Endothelial cell of hepatic sinusoid (primary cell): ENCODE data around the gene EML1.

ENCODE experiments used
- in situ Hi-C: cut with HindIII; loops from 2 replicates; pipeline ENCODE4 v1.10.0; 2017; ENCODE audit warnings: low sequenced_read_pairs

Gene EML1

DNA sequence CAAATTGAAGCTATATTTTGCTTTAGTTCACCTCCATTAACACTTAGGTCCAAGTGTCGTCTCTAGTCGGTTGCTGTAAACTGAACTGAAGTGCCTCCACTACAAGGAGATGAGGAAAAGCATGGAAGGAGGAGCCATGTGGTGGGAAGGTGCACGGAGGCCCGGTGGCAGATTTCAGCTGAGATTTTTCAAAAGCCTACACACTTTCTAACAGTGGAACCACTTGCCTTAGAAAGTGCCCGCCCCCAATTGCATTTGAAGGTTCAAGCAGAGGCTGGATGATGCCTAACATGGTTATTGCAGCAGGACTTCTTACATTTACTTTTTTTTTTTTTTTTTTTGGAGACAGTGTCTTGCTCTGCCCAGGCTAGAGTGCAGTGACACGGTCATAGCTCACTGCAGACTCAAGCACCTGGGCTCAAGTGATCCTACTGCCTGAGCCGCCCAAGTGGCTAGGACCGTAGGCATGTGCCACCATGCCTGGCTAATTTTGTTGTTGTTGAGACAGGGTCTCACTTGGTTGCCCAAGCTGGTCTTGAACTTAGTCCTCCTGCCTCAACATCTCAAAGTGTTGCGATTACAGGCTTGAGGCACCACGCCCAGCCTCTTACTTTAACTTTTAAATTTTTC is 27.6 kb downstream of the EML1 start:
- in situ Hi-C loops: loop anchor here (5.0 kb wide), 2 partner anchors 99 to 101 kb away; no protein-coding TSS in a partner anchor

DNA sequence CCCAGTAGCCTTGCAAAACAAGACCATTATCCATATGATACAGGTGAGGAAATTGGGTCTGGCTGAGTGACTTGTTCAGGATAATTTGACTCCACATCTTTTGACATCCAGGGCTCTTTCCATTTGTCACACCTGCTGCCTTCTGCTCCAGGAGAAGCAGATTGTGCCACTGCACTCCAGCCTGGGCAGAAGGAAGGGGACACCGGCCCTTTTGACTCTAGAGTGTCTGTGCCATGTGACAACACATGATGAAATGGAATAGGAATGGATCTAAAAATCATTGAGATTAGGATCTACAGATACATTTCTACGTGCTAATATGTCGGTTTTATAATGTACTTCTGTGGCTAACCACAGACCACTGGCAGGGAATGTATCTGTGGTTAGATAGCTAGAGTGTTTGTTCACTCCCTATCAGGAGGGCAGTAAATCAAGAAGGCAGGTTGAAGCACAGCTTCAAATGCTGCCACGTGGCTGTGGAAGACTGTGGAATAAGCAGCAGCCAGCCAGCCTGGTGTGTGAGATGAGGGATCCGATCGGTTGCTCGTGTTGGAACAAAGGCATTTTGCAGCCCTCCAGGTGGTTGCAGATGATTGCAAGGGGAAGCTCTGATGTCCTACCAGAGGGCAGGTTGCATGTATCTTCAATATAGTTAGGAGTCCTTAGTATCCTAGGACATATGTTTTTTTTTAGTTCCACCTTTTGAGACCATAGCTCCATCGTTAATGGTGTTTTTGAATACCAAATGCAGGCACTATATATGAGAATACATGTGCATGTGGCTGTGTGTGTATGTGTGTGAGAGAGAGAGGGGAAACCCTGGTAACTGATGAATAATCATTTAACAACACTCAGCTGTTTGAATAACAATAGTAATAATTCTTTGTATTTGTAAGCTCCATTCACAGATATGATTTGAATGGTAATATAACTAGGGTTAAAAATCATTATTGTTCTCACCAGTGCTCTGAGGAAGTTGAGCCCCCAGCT is 28.6 kb downstream of the EML1 start:
- in situ Hi-C loops: loop anchor here (5.0 kb wide), 2 partner anchors 100 kb away; no protein-coding TSS in a partner anchor

DNA sequence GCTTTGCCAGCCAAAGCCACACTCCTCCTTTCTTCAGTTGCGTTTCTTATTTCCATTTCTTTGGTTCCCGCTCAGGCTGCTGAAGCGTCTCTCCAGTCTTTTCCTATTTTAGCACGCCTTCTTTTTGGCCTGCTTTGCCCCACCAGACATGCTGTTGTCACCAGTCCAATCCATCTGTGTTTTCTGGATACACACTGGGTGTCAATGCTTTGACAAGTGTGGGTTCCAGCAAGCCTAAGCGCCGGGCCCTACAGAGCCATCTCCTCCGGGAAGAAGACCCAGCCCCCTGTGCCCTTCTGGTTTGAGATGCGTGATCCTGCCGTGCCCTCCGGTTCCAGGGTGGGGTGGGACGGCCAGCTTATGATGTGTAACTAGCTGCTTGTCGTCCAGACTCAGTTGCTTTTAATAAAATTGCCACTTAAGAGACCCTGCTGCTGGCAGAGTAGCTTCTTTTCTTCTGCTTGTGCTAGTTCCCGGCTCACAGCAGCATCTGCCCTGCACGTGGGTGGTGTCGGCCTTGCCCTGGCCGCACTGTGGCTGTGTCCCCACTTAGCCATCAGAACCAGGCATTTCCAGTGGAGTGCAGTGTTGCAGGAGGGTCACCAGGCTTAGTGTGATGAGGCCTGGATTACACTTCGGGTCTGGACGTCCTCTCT is 29.7 kb downstream of the EML1 start:
- in situ Hi-C loops: loop anchor here (5.0 kb wide), 2 partner anchors 99 to 101 kb away; no protein-coding TSS in a partner anchor

DNA sequence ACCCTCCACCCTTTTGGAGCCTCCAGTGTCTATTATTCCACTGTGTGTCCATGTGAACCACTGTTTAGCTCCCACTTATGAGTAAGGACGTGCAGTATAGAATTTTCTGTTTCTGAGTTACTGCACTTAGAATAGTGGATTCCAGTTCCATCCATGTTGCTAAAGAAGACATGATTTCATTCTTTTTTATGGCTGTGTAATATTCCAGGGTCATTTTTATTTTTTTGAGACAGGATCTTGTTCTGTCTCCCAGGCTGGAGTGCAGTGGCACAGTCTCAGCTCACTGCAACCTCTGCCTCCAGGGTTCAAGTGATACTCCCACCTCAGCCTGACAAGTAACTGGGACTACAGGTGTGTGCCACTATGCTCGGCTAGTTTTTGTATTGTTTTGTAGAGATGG is 31.6 kb downstream of the EML1 start:
- in situ Hi-C loops: loop anchor here (5.0 kb wide), 2 partner anchors 98 to 102 kb away; no protein-coding TSS in a partner anchor

DNA sequence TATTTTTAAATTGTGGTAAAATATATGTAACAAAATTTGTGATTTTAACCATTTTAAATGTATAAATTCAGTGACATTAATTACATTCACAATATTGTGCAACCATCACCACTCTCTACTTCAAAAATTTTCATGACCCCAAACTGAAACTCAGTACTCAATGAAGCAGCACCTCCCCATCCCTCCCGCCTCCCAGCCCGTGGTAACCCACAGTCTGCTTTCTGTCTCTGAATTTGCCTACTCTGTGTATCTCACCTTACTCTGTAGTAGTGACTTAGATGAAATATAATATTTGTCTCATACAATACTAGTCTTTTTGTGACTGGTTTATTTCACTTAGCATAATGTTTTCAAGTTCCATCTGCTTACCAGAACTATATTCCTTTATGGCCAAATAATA is 36.2 kb downstream of the EML1 start:
- in situ Hi-C loops: no loop called here

DNA sequence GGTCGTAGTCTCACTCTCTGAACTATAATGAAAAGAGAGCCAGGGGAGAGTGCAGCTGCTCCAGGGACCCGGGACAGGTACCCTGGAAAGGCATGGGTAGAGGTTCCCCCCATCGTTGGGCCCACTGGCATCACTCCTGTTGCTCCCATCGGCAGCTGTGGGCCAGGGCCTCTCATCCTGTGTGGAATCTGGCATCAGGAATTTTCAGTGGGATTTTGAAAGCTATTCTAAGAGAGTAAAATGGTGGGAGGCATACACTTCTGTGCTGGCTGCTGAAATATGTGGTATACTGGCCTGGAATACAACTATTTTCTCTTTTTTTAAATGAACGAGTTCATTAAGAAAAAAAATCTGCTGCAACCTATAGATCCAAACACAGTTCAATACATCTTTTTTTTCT is 38.1 kb downstream of the EML1 start:
- in situ Hi-C loops: loop anchor here (10.0 kb wide), 1 partner anchor 147 kb away; the partner anchor contains the start of gene CYP46A1

DNA sequence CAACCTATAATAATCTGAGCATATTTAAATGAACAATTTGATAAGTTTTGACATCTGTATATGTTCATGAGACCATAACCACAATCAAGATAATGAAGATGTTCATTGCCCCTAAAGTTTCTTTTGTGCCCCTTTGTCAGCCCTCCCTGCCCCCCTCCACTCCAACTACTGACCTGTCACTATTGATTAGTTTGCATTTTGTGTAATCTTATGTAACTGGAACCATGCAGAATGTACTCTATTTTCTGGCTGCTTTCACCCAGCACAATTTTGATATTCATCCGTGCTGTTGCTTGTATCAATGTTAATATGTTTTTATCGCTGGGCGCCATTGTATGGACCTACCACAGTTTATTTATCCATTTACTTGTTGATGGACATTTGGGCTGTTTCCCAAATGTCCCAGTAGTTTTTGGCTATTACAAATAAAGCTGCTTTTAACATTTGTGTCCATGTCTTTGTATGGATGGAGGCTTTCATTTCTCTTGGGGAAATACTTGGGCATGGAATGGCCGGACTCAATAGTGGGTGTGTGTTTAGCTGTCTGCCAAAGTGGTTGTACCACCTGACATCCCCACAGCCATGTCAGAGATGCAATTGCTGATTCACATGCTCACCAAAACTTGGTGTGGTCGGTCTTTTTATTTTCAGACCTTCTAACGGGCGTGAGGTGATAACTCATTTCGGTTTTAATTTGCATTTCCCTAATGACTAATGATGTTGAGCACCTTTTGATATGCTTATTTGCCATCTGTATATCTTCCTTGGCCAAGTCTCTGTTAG is 38.9 kb downstream of the EML1 start:
- in situ Hi-C loops: loop anchor here (10.0 kb wide), 1 partner anchor 147 kb away; the partner anchor contains the start of gene CYP46A1

DNA sequence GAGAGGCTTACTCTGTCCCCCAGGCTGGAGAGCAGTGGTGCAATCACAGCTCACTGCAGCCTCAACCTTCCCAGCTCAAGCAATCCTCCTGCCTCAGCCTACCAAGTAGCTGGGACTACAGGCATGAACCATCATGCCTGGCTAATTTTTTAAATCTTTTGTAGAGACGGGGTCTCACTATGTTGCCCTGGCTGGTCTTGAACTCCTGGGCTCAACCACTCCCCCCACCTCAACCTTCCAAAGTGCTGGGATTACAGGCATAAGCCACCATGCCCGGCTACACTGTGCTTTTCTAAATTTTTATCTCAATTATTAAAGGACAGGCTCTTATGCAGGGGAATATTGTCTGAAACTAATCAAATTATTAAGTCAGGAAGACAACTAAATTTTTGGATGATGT is 44.6 kb downstream of the EML1 start:
- in situ Hi-C loops: loop anchor here (10.0 kb wide), 1 partner anchor 153 kb away; the partner anchor contains the start of gene CYP46A1

DNA sequence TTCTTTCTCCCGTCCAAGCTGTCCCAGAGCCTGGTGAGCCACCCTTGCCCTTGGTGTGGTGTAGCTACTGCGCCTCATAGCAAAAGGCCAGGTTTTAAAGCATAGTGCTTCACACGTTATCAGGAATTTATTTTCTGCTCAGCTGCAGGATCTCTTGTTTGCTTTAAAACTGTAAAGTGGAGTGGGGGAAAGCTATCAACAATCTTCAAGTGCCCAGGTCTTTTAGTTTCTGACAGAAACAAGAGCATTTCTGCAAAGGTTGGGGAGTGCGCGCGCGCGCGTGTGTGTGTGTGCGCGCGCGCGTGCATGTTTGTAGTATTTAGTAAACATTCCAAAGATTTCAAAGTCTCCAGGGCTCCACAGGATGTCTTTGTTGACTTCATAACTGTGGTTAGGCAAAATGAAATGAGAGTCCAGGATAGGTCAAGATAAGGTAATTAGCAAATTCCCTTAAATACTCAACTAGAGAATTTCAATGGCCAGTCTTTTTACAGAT is 45.5 kb downstream of the EML1 start:
- in situ Hi-C loops: loop anchor here (10.0 kb wide), 1 partner anchor 154 kb away; the partner anchor contains the start of gene CYP46A1

DNA sequence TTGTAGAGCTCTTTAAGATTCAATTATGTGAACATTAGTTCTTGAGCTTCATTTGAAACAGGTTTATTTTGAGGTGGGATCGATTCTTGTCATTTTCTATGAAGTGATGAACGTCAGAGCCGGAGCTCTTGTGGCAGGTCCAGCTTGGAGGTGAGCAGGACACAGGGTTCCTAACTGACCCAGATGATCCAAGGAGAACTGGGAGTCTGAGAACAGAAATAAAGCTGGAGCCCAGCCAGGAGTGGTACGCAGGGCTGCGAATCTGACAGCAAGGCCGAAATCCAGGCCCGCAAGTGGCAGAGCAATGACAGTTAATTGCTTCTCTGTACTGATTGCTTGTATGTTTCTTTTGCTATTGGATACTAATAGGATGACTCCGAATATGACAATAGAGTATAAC is 46.5 kb downstream of the EML1 start:
- in situ Hi-C loops: loop anchor here (10.0 kb wide), 1 partner anchor 155 kb away; the partner anchor contains the start of gene CYP46A1

DNA sequence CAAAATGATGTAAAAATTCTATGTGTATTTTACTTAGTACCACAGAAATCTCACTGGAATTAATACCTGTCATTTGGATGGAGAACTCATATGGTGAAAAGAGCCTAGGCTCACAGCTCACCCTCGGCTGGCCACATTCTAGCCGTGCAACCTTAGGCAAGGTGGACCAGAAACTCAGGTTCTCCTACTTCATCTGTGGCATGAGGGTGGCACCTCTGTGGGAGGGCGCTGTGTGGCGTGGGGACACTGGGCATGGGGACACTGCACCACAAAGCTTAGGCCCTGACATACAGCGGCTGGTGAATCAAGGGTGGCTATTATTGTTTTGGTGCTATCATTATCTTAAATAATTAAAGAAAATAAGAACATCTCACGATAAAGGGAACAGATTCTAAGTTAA is 47.1 kb downstream of the EML1 start:
- in situ Hi-C loops: no loop called here

DNA sequence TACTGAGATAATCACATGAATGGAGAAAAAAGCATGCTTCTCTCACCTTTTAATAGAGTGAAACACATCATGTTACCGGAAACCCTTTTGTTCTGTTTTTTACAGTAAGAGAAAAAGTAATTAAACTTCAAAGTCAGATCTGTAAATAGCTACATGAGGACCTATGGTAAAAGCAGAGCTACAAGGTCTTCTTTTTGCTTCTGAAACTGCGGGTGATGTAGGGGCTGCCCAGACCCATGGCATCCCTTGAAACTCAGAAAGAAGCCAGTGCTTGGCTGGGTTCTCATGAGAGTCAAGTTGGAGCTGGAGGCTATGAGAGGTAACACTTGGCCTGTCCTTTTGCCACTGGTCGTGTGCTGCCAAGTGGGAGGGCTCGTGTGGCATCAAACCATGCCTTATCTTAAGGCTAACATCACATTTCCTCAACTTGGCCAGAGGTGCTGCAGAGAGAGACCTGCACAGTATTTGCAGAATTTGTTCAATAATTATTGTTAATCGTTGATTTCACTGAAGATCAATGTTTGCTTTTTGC is 47.6 kb downstream of the EML1 start:
- in situ Hi-C loops: no loop called here

DNA sequence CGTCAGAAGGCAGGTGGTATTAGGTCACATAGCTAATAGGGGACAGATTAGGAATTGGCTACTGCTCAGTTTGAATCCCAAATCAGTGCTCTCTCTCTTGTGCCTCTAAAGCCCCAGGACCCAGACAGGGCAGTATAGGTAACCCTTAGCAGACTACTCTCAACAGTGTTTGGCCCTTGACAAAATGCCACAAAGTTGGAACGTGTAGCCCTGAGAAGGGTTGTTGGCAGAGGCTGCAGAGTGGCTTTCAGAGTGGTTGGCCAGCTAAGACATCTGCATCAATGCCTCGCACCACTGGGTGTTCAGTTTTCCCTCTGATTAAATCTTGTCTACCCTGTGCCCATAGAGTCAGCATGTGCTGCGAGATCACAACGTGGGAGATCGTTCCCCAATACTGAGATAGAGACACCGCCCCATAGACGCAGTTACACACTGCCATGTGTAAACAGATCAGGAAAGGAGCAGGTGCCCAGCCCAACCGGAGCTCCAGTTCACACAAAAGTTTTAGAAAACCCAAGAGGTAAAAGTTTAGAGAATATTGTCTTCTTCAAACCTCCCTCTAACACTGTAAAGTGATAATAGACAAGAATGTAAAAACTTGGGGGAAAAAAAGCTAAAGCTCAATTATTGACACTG is 48.3 kb downstream of the EML1 start:
- in situ Hi-C loops: no loop called here

DNA sequence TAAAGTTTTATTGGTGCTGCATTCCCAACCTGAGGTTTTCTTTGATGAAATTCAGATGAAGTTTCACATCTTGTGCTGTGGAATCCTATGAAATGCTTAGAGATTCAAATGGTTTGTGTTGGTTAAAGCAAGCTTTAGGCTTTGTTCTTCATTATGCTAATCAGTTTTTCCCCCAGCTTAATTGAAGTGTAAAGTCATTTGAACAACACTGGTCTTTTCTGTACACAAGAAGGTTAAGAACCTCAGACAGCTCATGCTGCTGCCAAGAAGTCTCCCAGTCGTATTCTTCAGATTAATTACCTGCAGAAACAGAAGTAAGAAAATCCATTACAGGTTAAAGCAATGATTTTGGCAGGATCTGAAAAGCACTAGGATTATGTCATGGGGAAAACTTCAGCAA is 48.9 kb downstream of the EML1 start:
- in situ Hi-C loops: no loop called here

DNA sequence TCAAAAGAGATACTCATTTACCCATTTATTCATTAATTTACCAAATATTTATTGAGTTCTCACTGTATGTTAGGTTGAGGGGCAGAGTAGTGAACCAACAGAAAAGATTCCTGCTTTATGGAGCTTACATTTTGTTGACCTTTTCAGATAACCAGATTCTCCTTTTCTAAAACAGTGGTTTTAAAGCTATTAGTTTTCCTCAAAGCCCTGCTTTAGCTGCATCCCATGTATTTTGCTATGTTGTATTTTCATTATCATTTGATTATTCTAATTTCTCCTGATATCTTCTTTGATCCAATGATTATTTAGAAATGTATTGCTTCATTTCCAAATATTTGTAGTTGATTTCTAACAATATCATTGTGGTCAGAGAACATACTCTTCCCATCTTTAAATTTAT is 53.6 kb downstream of the EML1 start:
- in situ Hi-C loops: no loop called here

DNA sequence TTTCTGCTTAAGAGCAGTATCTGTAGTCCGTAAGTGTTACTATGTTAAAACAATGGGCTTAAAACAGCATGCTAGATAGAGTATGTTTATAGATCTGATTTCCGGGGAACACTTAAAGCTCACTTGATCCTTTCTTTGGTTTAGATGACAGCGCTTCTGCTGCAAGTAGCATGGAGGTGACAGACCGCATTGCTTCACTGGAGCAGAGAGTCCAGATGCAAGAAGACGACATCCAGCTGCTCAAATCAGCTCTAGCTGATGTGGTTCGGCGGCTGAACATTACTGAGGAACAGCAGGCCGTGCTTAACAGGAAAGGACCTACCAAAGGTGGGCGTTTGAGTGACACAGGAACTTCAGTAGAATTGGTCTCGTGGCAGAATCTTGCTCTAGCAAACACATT is 57.5 kb downstream of the EML1 start:
- in situ Hi-C loops: loop anchor here (5.0 kb wide), 1 partner anchor 53 kb away; no protein-coding TSS in a partner anchor

DNA sequence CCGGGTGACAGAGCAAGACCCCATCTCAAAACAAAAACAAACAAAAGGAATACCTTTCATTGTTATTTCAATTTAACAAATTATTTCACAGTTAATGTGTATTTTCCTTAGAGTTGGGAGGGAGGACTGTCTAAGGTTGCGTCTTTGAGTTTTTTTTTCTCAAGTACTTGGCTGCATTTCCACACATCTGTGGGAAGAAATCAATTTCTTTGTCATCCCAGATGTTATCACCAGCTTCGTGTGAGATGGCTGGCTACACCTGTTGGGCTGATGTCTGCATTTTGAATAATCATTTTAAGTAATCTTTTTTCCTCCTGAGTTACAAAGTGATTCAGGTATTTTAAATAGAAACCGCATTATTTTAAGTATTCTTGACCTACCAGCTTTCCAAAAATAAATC is 59.4 kb downstream of the EML1 start:
- in situ Hi-C loops: loop anchor here (5.0 kb wide), 1 partner anchor 55 kb away; no protein-coding TSS in a partner anchor

DNA sequence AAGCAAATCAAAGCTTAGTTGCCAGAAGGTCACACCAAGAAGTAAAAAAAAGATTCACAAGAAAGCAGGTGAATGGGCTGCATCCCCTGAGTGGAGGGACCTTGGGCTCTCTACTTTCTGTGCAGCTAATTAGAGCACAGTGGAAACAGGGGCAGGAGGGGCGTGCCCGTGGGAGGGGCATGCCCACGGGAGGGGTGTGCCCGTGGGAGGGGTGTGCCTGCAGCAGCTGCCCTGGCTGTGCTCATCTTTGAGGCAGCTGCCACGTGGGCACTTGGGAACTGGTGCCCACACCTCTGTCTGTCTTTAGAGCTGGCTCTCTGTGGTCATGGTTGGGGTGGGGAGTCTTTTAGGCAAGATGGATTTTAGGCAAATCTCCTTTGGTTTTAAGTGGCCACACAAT is 60.0 kb downstream of the EML1 start:
- in situ Hi-C loops: loop anchor here (5.0 kb wide), 1 partner anchor 56 kb away; no protein-coding TSS in a partner anchor

DNA sequence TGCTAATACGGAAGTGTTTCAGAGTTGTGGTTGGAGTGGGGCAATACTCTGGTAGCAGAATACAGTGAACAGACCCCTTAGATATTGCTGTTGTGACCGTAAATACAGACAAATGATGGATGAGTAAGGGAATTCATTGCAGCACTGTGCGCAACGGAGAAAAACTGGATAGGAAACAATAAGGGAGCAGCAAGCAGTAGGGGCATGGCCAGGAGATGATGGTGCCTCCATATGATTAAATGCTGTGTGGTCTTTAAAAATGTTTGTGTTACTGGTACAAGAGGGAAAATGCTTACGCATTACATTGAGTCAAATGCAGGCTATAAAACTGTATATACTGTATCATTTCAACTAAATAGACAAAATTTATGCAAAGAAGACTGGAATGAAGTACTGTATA is 61.6 kb downstream of the EML1 start:
- in situ Hi-C loops: loop anchor here (5.0 kb wide), 1 partner anchor 58 kb away; no protein-coding TSS in a partner anchor
